SK-N-SH treated with all-trans-retinoic acid at 6 μM for 48 hours (cell line): ENCODE results near the gene ISG15.

Experiments
- ATAC-seq: fragments of 200-7000 bp; cut with Tn5 transposase; 3 replicates; pipeline ENCODE4 v1.9.1; 2020; ENCODE audit warnings: mild to moderate bottlenecking, moderate library complexity
- ARNTL ChIP-seq: fragments of 450-650 bp; formaldehyde crosslinking; IDR thresholded peaks from 2 replicates; pipeline ENCODE4 v1.5.0; 2020; ENCODE audit warnings: low read depth, mild to moderate bottlenecking, moderate library complexity, borderline replicate concordance
- CREB5 ChIP-seq: fragments of 250-450 bp; sonication (Bioruptor Pico); IDR thresholded peaks from 2 replicates; pipeline ENCODE4 v1.5.1; 2020; ENCODE audit warnings: low read depth, mild to moderate bottlenecking, moderate library complexity
- CSDC2 ChIP-seq: fragments of 250-450 bp; sonication (Bioruptor Pico); IDR thresholded peaks from 2 replicates; pipeline ENCODE4 v1.5.0; 2020; ENCODE audit warnings: mild to moderate bottlenecking, moderate library complexity
- ESRRG ChIP-seq: fragments of 250-450 bp; sonication (Bioruptor Pico); IDR thresholded peaks from 2 replicates; pipeline ENCODE4 v1.6.1; 2021; ENCODE audit warnings: mild to moderate bottlenecking
- GLIS3 ChIP-seq: fragments of 250-450 bp; sonication (Bioruptor Pico); IDR thresholded peaks from 2 replicates; pipeline ENCODE4 v1.5.0; 2020; ENCODE audit warnings: mild to moderate bottlenecking, moderate library complexity
- PATZ1 ChIP-seq: fragments of 250-450 bp; sonication (Bioruptor Pico); IDR thresholded peaks from 2 replicates; pipeline ENCODE4 v1.8.0; 2020; ENCODE audit warnings: mild to moderate bottlenecking, moderate library complexity, borderline replicate concordance
- POU6F1 ChIP-seq: fragments of 250-450 bp; sonication (Bioruptor Pico); IDR thresholded peaks from 2 replicates; pipeline ENCODE4 v1.8.0; 2021; ENCODE audit warnings: low read depth, mild to moderate bottlenecking, moderate library complexity, borderline replicate concordance
- PPARA ChIP-seq: fragments of 250-450 bp; sonication (Bioruptor Pico); IDR thresholded peaks from 2 replicates; pipeline ENCODE4 v1.5.0; 2020; ENCODE audit warnings: mild to moderate bottlenecking, borderline replicate concordance
- RARB ChIP-seq: fragments of 250-450 bp; sonication (Bioruptor Pico); IDR thresholded peaks from 2 replicates; pipeline ENCODE4 v1.8.0; 2021; ENCODE audit warnings: mild to moderate bottlenecking, moderate library complexity
- SNAI2 ChIP-seq: fragments of 250-450 bp; sonication (Bioruptor Pico); IDR thresholded peaks from 2 replicates; pipeline ENCODE4 v1.5.0; 2020; ENCODE audit warnings: mild to moderate bottlenecking, moderate library complexity
- TCF4 ChIP-seq: fragments of 250-450 bp; sonication (Bioruptor Pico); IDR thresholded peaks from 2 replicates; pipeline ENCODE4 v1.8.0; 2021; ENCODE audit warnings: mild to moderate bottlenecking, moderate library complexity, borderline replicate concordance
- TOX ChIP-seq: fragments of 250-450 bp; sonication (Bioruptor Pico); IDR thresholded peaks from 2 replicates; pipeline ENCODE4 v1.8.0; 2021; ENCODE audit warnings: mild to moderate bottlenecking, moderate library complexity, borderline replicate concordance
- ZC3H10 ChIP-seq: fragments of 250-450 bp; sonication (Bioruptor Pico); IDR thresholded peaks from 2 replicates; pipeline ENCODE4 v1.5.1; 2021; ENCODE audit warnings: mild to moderate bottlenecking, moderate library complexity
- ZFP30 ChIP-seq: fragments of 450-650 bp; formaldehyde crosslinking; IDR thresholded peaks from 2 replicates; pipeline ENCODE4 v1.5.0; 2022; ENCODE audit warnings: mild to moderate bottlenecking, moderate library complexity
- ZNF565 ChIP-seq: fragments of 450-650 bp; formaldehyde crosslinking; conservative IDR thresholded peaks from 2 replicates; pipeline ENCODE4 v1.5.0; 2020; ENCODE audit warnings: low read depth, mild to moderate bottlenecking, moderate library complexity
- ZNF70 ChIP-seq: fragments of 450-650 bp; formaldehyde crosslinking; IDR thresholded peaks from 2 replicates; pipeline ENCODE4 v1.5.0; 2020; ENCODE audit warnings: mild to moderate bottlenecking, moderate library complexity
- ZNF8 ChIP-seq: fragments of 450-650 bp; formaldehyde crosslinking; IDR thresholded peaks from 2 replicates; pipeline ENCODE4 v1.5.0; 2020; ENCODE audit warnings: mild to moderate bottlenecking, moderate library complexity
- TF ChIP-seq, protein P1 (sequence below): fragments of 250-450 bp; sonication (Bioruptor Pico); IDR thresholded peaks from 2 replicates; pipeline ENCODE4 v1.5.1; 2021; ENCODE audit warnings: mild to moderate bottlenecking, moderate library complexity
- TF ChIP-seq, protein P2 (sequence below): fragments of 250-450 bp; sonication (Bioruptor Pico); IDR thresholded peaks from 2 replicates; pipeline ENCODE4 v1.5.0; 2020; ENCODE audit warnings: mild to moderate bottlenecking, moderate library complexity

Gene ISG15

GRCh38 chr1:1024771-1025699 lies 11.7 kb downstream of the ISG15 start:
- TF ChIP-seq ARNTL (CRISPR knock-in tag) = no peak
- TF ChIP-seq PATZ1 (CRISPR knock-in tag) = no peak
- TF ChIP-seq, protein P1, sequence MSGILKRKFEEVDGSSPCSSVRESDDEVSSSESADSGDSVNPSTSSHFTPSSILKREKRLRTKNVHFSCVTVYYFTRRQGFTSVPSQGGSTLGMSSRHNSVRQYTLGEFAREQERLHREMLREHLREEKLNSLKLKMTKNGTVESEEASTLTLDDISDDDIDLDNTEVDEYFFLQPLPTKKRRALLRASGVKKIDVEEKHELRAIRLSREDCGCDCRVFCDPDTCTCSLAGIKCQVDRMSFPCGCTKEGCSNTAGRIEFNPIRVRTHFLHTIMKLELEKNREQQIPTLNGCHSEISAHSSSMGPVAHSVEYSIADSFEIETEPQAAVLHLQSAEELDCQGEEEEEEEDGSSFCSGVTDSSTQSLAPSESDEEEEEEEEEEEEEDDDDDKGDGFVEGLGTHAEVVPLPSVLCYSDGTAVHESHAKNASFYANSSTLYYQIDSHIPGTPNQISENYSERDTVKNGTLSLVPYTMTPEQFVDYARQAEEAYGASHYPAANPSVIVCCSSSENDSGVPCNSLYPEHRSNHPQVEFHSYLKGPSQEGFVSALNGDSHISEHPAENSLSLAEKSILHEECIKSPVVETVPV = no peak
- TF ChIP-seq, protein P2, sequence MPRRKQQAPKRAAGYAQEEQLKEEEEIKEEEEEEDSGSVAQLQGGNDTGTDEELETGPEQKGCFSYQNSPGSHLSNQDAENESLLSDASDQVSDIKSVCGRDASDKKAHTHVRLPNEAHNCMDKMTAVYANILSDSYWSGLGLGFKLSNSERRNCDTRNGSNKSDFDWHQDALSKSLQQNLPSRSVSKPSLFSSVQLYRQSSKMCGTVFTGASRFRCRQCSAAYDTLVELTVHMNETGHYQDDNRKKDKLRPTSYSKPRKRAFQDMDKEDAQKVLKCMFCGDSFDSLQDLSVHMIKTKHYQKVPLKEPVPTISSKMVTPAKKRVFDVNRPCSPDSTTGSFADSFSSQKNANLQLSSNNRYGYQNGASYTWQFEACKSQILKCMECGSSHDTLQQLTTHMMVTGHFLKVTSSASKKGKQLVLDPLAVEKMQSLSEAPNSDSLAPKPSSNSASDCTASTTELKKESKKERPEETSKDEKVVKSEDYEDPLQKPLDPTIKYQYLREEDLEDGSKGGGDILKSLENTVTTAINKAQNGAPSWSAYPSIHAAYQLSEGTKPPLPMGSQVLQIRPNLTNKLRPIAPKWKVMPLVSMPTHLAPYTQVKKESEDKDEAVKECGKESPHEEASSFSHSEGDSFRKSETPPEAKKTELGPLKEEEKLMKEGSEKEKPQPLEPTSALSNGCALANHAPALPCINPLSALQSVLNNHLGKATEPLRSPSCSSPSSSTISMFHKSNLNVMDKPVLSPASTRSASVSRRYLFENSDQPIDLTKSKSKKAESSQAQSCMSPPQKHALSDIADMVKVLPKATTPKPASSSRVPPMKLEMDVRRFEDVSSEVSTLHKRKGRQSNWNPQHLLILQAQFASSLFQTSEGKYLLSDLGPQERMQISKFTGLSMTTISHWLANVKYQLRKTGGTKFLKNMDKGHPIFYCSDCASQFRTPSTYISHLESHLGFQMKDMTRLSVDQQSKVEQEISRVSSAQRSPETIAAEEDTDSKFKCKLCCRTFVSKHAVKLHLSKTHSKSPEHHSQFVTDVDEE = no peak
- TF ChIP-seq CSDC2 (CRISPR knock-in tag) = no peak
- no peak for TF ChIP-seq TCF4 (CRISPR knock-in tag)
- TF ChIP-seq RARB (CRISPR knock-in tag) = no peak
- TF ChIP-seq CREB5 (CRISPR knock-in tag) = no peak
- no peak for TF ChIP-seq PPARA (CRISPR knock-in tag)
- no peak for TF ChIP-seq ZNF8 (CRISPR knock-in tag)
- no peak for TF ChIP-seq POU6F1 (CRISPR knock-in tag)
- no peak for TF ChIP-seq SNAI2
- no peak for TF ChIP-seq ZNF565 (CRISPR knock-in tag)
- TF ChIP-seq ESRRG (CRISPR knock-in tag) = no peak
- TF ChIP-seq ZFP30 (CRISPR knock-in tag) = no peak
- no peak for TF ChIP-seq GLIS3
- no peak for ATAC-seq

DNA sequence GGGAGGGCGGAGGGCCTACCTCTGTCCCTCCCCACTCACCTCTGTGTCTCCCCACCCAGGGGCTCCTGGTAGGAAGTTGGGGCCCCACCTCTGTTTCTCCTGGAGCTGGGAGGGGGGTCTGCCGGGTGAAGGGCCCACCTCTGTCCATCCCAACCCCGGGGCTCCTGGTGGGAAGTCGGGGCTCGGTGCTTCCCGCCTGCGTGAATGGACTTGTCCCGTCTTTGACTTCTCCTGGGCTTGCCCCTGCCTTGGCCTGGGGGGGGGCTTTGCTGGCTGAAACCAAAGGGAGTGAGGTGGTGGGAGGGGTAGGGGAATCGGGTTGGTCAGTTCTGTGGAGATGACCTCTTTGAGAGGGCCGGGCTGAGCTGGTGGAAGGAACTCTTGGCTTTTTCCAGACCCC lies 12.4 kb downstream of the ISG15 start:
- no peak for ATAC-seq
- TF ChIP-seq ZNF70 (CRISPR knock-in tag) (no peak), ZNF565 (CRISPR knock-in tag) (no peak), ARNTL (CRISPR knock-in tag) (no peak), GLIS3 (no peak), ESRRG (CRISPR knock-in tag) (no peak), ZFP30 (CRISPR knock-in tag) (no peak), CSDC2 (CRISPR knock-in tag) (no peak), ZNF8 (CRISPR knock-in tag) (no peak), PPARA (CRISPR knock-in tag) (no peak), TOX (CRISPR knock-in tag) (no peak), ZC3H10 (CRISPR knock-in tag) (no peak), POU6F1 (CRISPR knock-in tag) (no peak)
- TF ChIP-seq, protein P1 = no peak
